ENCODE measurements around the gene PRSS57. TPM values are rescaled to one million over a fixed set of nuclear protein-coding genes. Genes with fewer than 3 reads are reported as not detected.
"Not testable (repeated sequence)": the region's sequence is repeated elsewhere in the genome, so short reads cannot be mapped to it uniquely, and the experiment has no call there.

The PRSS57 gene
- total RNA-seq, 1 donor from 2014 or later: not detected

DNA sequence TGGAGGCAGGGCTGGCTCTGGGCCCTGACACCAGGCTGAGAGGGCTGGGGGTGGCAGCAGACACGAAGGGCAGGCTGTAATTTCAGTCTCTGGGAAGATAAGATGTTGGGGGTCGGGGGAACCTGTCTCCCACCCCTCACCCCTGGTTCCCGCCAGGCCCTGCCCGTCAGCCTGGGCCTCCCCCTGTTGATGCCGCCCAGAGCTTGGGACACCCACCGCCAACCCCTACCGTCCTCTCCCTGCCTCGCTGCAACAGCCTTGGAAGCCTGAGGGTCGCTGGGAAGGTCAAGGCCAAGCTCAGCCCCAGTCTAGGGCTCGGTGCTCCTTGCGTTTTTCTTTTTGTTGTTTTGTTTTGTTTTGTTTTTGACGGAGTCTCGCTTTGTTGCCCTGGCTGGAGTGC lies 28.0 kb upstream of the PRSS57 start:
- no peak for DNase-seq (ENCODE audit: low spot score)

DNA sequence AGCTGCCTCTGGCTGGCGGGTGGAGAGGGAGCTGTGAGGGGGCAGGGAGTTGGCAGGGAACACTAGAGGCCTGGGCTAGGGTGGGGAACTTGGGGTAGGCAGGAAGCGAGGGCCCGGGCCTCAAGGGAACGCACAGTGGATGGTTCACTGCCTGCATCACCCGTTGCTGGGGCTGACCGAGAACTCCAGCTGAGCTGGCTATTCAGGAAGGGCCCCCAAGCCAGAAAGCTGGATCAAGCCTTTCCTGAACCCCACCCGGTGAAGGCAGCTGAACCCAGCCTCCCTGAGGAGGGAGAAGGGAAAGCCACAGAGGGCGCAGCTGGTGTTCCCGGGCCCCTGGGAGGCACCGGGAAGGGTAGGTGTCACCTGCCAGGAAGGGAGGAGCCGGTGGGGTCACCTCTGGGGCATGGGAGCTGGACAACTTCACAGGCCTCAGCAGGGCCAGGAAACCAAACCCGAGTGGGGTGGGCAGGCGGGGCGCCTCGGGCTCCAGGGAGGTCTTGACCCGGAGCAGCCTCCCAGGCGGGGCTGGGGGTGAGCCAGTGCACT lies 27.4 kb upstream of the PRSS57 start:
- DNase-seq (ENCODE audit: low spot score): peak; percentile 79

DNA sequence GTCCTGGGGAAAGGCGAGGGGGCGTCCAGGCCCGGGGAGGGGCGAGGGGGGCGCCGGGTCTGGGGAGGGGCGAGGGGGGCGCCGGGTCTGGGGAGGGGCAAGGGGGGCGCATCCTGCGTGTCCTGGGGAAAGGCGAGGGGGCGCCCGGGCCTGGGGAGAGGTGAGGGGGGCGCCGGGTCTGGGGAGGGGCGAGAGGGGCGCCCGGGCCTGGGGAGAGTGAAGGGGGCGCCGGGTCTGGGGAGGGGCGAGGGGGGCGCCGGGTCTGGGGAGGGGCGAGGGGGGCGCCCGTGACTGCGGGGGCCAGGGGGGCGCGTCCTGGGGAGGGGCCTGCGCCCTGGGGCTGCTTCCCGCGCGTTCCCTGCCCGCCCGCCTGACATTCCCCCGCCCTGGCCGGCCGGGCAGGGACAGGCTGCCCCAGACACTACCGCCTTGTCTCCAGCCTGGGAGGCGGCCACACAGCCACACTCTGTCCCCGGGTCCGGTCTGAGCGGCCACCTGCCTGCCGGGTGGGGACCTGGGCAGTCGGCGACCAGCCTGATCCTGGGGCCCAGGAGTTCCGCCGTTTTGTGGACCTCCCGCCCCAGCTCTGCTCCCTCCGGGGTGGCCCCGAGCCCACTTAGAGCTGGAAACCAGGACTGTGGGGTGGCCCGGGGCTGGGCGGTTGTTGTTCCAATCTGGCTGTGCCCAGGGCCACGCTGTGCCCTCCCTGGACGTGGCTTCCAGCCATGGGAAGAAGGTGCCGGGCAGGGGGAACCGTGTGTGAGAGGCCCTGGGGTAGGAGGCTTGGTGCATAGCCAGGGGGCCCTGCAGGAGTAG lies 25.3 kb upstream of the PRSS57 start:
- no peak for DNase-seq (ENCODE audit: low spot score)

DNA sequence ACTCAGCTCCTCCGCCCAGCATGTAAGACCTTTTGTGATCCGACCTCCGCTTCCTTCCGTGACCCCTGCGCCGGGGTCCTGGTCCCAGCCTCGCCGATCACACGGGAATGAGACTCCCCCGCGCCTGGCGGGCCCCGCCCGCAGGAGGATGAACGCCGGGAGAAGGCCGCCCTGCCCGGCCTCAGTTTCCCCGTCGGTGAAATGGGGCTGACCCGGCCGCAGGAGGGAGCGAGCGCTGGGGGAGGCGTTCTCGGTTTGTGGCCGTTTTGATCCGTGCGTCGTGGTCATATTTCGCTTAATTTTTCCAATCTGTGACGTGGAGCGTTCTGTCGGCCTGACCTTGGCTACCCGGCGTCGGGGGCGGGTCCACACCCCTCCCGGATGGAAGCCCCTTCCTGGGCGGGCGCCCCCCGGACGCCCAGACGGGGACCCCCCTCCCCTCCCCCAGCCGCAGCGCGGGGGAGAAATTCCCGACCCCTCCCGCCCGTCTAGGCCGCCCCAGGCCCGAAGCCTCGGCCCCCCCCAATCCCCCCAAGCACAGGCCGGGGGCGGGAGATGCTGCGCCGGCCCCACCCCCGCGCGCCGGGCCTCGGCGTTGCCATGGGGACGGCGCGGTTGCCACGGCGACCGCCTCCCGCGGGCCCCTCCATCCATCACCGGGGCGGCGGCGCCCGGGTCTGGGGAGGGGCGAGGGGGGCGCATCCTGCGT lies 24.5 kb upstream of the PRSS57 start:
- peak; percentile 45 for DNase-seq (ENCODE audit: low spot score)

DNA sequence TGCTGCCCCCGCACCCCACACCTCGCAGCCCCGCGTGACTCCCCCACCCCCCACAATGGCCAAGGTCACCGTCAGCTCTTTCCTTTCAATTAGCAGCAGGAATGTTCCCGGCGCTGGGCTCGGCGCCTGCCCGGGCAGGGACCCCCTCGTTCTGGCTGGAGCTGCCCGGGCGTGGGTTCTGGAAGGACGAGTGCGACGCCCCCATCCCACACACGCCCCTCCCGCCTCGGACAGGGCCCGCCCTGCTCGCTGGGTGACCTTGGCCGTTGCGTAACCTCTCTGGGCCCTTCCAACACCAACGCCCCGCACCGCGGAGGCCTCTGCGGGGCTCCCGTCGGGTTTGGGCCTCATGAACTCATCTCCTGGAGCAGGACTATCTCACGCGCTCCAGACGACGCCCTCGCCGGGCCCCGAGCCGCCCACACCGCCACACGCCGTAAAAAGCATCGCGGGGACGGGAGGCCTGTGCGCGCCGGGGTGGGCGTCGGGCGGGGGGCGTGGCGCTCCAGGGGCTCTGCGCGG lies 23.8 kb upstream of the PRSS57 start:
- peak; percentile 91 for DNase-seq (ENCODE audit: low spot score)

DNA sequence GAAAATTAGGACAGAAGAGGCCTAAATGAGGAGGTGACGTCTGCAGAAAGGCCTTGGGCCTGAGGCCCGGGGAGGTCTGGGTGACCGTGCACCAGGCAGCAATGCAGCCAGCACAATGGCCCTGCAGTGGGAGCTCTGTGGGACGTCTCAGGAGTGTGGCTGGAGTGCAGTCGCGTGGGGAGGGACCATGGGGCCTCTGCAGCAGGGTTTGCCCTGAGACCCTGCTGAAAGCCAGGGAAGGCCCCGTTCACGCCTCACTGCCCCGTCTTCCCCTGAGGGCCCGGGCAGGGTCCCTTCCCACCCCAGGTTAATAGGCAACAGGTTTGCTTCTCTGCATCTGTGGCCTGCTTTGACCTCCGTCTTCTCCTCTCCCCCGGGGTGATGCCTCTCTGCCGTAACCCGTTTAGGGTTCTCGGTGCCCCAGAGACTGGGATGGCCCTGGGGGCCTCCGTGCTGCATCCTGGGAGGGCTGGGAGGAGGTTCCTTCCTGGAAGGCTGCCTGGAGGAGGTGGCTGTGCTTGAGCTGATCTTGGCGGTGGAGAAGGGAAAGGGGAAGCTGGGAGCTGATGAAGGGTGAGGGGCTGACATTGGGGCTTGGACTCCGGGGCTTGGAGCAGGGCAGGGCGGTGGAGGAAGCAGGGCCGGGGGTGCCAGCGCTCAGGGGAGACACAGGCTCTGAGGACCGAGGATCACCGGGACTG lies 23.1 kb upstream of the PRSS57 start:
- DNase-seq (ENCODE audit: low spot score): no peak

DNA sequence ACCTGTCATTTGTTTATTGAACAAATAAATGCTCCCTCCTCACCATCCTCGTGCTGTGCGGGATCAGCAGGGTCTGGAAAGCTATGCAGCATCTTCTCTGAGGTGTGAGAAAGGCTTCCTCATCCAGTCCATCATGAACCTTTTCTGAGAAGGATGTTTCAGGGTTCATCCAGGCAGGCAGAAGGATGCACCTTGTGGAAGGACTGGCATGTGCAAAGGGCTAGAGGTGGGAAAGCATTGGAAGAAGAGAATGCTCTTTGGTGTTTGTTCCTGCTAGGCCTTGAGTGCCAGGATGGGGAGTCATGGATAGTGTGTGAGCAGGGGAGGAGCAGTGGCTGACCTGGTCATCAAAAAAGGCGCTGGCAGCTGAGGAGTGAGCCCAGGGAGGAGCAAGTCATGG lies 20.1 kb upstream of the PRSS57 start:
- no peak for DNase-seq (ENCODE audit: low spot score)

DNA sequence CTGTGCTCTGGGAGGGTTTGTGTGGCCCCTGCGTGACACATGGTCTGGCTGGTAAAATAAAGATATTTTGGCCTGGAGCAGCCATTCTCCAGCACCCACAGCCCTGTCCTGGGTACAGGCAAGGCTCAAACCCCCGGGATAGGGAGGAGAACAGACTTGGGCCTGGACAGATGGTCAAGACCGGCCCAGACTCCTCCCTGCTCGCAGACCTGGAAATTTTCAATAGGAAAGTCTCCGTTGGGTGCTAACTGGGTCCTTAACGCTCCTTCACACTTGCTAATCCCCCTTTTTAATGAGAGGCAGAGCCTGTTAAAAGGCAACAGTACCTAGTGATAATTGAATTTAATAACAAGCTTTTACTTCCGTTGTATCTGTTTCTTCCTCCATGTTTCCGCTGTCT lies 16.0 kb upstream of the PRSS57 start:
- DNase-seq (ENCODE audit: low spot score): no peak

DNA sequence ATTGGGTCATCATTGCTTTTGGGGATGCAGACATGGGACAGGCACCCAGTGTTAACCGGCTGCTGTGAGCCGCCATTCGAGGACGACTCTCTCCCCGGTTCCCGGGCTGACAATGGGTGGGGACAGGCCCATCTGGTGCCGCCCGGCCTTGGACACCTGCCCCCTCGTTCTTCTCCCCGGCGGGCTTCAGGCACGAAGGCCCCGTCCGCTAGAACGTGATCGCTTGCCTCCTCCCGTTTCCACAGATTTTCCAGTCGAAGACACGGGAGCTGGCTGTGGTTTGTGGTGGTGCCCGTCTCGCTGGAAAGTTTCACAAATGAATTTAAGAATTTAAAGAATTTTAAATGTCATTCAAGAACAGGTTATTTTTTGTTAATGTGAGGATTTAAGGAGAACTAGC lies 15.5 kb upstream of the PRSS57 start:
- DNase-seq (ENCODE audit: low spot score): no peak

DNA sequence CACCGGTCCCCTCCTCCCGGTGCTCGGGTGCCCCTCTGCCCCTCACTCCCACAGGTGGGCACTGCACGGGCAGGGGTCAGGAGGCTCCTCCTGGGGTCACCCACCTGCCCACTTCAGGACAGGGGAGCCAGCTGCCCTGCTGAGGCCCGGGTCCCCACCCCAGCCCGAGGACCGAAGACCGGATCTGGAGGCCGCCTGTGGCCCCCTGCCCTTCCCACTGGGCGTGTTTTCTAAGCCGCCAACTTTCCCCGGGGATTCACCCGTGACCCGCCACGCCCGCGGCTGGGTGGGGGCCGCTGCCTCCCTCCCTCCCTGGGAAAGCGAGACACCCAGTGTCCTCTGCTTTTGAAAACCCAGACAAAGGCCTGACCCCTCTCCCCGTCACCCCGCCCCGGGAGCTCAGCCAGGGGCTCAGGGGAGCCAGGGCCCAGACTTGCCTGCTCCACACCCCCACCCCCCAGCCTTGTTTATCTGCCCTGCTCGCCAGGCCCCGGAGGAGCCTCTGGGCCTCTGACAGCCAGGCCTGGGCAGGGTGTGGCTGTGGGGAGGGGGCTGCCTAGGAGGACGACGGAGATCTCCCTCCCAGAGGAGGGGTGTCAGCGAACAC lies 14.8 kb upstream of the PRSS57 start:
- DNase-seq (ENCODE audit: low spot score): peak; percentile 71

DNA sequence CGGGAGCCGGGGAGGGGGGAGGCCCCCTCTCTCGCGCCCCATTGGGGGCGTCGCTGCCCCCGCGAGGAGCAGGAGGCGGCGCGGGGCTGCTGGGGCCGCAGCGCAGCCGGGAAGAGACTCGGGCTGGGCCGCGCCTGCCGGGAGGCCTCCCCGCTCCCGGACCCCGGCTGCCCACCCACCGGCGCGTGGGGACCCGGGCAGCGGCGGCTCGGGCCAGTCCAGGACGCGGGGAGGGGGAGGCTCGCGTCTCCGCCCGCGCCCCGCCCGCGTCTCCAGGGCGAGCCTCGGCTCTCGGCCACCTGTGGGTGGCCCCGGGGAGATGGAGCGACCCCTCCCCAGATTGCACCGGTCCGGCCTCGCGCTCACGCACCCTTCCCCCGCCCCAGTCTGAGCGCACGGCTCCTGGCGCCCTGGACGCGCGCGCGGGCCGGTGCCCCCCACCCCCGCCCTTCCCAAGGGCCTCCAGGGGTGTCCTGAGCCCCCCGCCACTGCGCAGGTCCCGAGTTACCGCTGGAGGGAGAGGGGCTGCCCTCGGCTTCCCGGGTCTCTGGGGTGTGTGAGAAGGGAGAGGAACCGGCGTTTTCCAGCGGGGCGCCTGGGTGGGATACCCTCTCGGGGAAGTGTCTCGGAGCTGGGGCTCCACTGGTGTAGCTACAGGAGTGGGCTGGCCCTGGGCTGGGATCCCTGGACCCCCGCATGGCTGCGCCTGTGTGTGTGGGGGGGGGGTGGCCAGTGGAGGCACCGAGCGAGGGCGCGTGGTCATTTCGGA lies 14.1 kb upstream of the PRSS57 start:
- DNase-seq (ENCODE audit: low spot score): no peak

DNA sequence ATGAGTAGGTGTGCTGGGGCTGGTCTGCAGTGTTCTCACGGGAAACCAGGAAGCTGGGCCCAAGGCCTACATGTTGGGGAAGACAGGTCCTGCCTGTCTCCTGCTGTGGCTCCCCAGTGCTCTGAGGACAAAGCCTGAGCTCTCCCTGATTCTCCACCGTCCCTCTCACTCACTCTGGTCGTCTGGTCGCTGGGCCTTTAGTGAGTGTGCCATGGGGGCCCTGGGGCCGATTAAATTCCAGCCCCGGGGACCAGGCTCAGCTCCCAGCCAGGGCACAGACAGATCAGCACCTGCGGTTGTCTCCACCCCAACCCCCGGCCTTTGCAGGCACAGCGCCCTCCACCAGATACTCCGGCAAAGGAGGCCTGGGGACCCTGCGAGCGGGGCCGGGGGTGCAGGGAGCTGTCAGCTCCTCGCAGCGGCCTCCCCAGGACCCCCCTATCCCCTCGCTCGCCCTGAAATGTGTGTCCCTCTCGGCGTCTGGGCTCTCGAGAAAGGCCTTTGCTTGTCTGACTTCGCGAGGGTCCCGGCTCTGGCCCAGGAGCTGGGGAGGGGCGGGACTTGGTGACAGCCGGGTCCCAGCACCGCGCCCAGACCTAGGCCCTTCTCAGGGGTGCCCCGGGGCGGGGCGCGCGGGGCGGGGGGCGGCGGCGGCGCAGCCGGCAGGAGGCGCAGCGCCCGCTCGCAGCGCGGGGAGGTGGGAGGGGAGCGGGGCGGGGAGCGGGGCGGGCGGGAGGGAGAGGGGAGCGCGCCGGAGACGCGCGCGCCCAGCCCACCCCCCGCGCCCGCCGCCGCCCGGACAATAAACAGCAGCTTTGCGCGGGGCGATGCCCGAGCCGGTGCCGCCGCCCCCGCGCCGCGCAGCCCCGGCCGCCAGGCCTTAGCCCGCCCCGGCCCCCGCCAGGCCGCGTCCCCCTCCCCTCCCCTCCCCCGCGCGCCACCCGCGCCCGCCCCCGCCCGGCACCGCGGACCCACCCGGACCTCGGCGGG lies 13.2 kb upstream of the PRSS57 start, which contains the start of gene PALM:
Gene PALM (plus strand): TSS at position 782 of the 990 bp plus-strand sequence. CDS start 212 bp downstream, outside the sequence.
- no peak for DNase-seq (ENCODE audit: low spot score)

DNA sequence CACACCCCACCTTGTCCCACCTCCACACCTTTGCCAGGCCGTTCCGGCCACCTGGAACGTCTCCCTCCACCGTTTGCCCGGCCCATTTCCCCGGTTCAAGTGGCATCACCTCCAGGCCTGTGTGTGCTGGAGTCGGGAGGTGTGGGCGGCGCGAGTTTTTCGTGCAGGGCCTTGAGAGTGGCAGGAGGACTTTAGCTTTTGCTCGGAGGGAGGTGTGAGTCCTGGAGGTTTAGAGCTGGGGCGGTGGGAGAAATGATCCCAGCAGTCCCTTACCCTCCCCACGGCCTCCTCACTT lies 9.1 kb upstream of the PRSS57 start:
- DNase-seq (ENCODE audit: low spot score): no peak

DNA sequence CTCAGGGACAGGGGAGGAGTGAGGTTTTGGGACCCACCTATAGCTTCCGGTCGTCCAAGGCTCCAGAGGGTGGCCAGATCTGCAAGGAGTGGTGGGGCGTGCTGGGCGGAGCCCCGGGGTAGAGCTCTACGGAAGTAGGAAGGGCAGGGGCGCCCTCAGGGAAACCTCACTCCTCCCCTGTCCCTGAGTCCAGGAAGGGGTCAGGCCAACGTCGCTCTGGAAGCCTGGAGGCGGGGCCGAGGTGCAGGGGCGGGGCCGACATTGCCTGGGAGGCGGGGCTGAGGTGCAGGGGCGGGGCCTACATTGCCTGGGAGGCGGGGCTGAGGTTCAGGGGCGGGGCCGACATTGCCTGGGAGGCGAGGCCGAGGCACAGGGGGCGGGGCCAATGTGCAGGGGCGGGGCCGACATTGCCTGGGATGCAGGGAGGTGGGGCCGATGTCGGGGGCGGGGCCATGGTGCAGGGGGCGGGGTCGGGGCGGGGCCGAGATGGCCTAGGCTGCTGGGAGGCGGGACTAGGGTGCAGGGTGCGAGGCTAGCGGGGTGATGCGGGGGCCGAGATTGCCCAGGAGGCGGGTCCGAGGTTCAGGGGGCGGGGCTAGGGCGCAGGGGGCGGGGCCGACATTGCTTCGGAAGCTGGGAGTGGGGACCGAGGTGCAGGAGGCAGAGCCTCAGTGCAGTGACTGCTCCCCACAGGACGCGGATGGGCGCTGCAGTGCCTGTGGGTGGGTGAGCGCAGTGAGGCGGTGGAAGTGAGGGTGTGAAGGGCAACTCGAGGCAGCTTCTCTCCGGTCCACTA lies 8.6 kb upstream of the PRSS57 start:
- DNase-seq (ENCODE audit: low spot score): no peak

DNA sequence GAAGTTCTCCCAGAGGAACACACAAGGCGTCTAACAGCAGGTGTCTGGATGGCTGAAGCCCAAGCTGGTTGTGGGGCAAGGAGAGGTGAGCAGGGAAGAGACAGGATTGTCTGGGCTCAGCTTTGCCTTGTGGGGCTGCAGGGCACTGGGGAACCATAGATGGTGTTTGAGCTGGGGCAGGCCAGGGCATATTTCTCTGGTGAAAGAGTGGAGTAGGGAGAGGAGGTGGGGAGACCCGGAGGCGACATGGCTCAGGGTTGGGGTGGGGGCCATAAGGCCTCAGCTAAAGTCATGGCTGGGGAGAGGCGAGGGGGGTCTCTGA lies 8.0 kb upstream of the PRSS57 start:
- no peak for DNase-seq (ENCODE audit: low spot score)

DNA sequence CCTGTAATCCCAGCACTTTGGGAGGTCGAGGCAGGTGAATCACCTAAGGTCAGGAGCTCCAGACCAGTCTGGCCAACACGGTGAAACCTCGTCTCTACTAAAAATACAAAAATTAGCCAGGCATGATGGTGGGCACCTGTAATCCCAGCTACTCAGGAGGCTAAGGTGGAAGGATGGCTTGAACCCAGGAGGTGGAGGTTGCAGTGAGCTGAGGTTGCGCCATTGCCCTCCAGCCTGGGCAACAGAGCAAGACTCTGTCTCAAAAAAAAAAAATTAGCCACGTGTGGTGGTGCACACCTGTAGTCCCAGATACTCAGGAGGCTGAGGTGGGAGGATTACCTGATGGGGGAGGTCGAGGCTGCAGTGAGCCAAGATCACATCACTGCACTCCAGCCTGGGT lies 7.6 kb upstream of the PRSS57 start:
- not testable (repeated sequence) for DNase-seq (ENCODE audit: low spot score)

DNA sequence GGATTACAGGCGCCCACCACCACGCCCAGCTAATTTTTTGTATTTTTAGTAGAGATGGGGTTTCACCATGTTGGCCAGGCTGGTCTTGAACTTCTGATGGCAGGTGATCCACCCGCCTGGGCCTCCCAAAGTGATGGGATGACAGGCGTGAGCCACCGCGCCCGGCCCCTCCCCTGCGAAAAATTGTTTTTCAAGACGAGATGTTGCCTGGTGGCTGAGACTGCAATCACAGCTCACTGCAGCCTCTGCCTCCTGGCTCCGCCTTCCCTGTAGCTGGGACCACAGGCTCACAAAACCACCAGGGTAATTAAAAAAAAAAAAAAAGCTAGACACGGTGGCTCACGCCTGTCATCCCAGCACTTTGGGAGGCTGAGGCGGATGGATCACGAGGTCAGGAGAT lies 4.6 kb upstream of the PRSS57 start:
- DNase-seq (ENCODE audit: low spot score): not testable (repeated sequence)

DNA sequence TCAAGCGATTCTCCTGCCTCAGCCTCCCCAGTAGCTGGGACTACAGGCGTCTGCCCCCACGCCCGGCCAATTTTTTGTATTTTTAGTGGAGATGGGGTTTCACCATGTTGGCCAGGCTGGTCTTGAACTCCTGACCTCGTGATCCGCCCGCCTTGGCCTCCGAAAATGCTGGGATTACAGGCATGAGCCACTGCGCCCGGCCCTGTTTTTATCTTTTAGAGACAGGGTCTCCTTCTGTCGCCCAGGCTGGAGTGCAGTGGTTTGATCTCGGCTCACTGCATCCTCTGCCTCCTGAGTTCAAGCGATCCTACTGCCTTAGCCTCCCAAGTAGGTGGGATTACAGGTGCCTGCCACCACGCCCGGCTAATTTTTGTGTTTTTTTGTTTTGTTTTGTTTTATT lies 3.3 kb upstream of the PRSS57 start:
- not testable (repeated sequence) for DNase-seq (ENCODE audit: low spot score)

Data from umbilical cord (tissue), 2 donors.